ENCODE measurements around the gene ZBTB5.

GRCh38 chr9:37508834-37509206 is 43.6 kb upstream of the ZBTB5 start:
- no peak for TF ChIP-seq POLR2AphosphoS5 (IDR thresholded peaks at IDR 0.05; ENCODE audit: low read depth, low read length)
- TF ChIP-seq POLR2A (IDR thresholded peaks at IDR 0.05; ENCODE audit: low read depth, low read length), result no peak; the same call in 1 of the 2 replicates
- no peak for TF ChIP-seq TAF1 (IDR thresholded peaks at IDR 0.05; ENCODE audit: borderline replicate concordance, low read depth, low read length)

Measured in GM12892 (cell line).